BJ (cell line): Measurements from ENCODE around the gene FCRL2. TPM values are rescaled to one million over a fixed set of nuclear protein-coding genes. Genes with fewer than 3 reads are reported as not detected.

Experiments used
- CTCF ChIA-PET: fragments of 350-600 bp; formaldehyde crosslinking; extraction: SDS; loops from one replicate; lab custom pipeline; 2021; ENCODE audit warnings: antibody characterized with exemption, inconsistent platforms; lab: Yijun Ruan, JAX
- POLR2A ChIA-PET: fragments of 300-600 bp; sonication (Branson Sonifier 250); formaldehyde crosslinking; extraction: SDS; loops from one replicate; lab custom pipeline; 2021; ENCODE audit warnings: antibody characterized with exemption; lab: Charles Lee
- DNase-seq: peaks from one replicate; pipeline ENCODE4 v3.0.0-alpha.2; 2011; ENCODE audit warnings: low read depth
- H3K27me3 ChIP-seq: 2 replicates; pipeline ENCODE4 v1.6.0; 2011; ENCODE audit warnings: low read length; ENCODE audit not compliant: control insufficient read depth, insufficient read depth
- H3K36me3 ChIP-seq: 2 replicates; pipeline ENCODE4 v1.5.1; 2011; ENCODE audit warnings: low read length; ENCODE audit not compliant: control insufficient read depth, insufficient read depth
- H3K4me3 ChIP-seq: 2 replicates; pipeline ENCODE4 v1.5.1; 2011; ENCODE audit warnings: low read depth, mild to moderate bottlenecking, control low read depth, low read length
- polyA minus RNA-seq: library from RNA; depleted of rRNA, polyadenylated mRNA; stranded (reverse); fragments of >200 nt; gene quantifications from 2 replicates; pipeline ENCODE4 v1.2.3, GENCODE V29; 2011; rRNA and poly(A)+ RNA removed
- polyA plus RNA-seq: library from polyadenylated mRNA; depleted of rRNA; stranded (reverse); fragments of >200 nt; gene quantifications from 2 replicates; pipeline ENCODE4 v1.2.3, GENCODE V29; 2011; rRNA removed
- TF ChIP-seq, protein P1 (sequence below): IDR thresholded peaks from 2 replicates; pipeline ENCODE4 v1.5.1; 2011; ENCODE audit warnings: low read depth, mild to moderate bottlenecking, control low read depth, inconsistent platforms, low read length, moderate library complexity; ENCODE audit not compliant: insufficient read depth

The FCRL2 gene, protein sequence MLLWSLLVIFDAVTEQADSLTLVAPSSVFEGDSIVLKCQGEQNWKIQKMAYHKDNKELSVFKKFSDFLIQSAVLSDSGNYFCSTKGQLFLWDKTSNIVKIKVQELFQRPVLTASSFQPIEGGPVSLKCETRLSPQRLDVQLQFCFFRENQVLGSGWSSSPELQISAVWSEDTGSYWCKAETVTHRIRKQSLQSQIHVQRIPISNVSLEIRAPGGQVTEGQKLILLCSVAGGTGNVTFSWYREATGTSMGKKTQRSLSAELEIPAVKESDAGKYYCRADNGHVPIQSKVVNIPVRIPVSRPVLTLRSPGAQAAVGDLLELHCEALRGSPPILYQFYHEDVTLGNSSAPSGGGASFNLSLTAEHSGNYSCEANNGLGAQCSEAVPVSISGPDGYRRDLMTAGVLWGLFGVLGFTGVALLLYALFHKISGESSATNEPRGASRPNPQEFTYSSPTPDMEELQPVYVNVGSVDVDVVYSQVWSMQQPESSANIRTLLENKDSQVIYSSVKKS
- polyA plus RNA-seq = not detected in 2 replicates
- polyA minus RNA-seq = not detected in 2 replicates

DNA sequence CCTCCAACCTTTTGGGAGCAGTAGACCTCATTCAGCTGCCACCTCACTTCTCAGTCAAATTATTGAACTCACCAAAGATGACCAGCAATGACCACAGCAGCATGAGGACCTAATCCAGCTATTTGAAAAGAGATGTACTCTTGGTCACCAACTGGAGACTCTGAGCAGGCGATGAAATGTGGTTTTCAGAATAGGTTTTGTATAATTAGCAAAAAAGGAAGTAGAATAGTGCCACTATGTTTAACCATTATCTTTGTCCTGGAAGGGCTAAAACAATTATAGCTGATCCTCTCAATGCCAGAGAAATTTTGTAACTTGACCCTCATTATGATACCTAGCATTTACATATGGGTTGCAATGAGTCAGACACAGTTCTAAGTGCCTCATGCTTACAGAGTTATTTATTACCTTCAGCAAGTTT is at the start of gene FCRL2:
TSS of gene FCRL2 (minus strand) at position 162 of the 421 bp plus-strand sequence. CDS start at position 103, 59 bp downstream.
- no peaks in the 10 kb centered on the region for H3K27me3 ChIP-seq
- CTCF ChIA-PET = no interaction called here
- POLR2A ChIA-PET = no interaction called here
- H3K36me3 ChIP-seq = no peaks in the 10 kb centered on the region
- TF ChIP-seq, protein P1, sequence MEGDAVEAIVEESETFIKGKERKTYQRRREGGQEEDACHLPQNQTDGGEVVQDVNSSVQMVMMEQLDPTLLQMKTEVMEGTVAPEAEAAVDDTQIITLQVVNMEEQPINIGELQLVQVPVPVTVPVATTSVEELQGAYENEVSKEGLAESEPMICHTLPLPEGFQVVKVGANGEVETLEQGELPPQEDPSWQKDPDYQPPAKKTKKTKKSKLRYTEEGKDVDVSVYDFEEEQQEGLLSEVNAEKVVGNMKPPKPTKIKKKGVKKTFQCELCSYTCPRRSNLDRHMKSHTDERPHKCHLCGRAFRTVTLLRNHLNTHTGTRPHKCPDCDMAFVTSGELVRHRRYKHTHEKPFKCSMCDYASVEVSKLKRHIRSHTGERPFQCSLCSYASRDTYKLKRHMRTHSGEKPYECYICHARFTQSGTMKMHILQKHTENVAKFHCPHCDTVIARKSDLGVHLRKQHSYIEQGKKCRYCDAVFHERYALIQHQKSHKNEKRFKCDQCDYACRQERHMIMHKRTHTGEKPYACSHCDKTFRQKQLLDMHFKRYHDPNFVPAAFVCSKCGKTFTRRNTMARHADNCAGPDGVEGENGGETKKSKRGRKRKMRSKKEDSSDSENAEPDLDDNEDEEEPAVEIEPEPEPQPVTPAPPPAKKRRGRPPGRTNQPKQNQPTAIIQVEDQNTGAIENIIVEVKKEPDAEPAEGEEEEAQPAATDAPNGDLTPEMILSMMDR = no peak
- H3K4me3 ChIP-seq = no peak within 1 kb of the TSS
- DNase-seq = no peak

DNA sequence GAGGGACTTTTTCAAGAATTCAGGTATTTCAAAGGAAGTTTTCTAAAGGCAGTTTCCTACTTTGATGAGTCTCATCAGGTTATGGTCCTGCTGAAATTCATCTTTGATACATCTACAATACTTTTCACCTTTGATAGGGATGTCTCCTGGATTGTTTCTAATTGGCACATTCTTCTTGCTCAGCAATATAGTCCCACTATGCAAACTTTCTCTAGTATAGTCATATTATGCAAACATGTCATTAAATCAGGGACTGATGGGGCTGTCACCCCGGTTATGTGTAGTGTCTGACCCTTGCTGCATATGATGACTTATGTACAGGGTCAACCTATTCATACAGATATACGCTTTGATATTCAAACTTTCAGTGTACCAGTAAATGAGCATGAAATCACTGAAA is 43.4 kb upstream of the FCRL2 start:
- ChIA-PET CTCF (no interaction called here), POLR2A (no interaction called here)
- TF ChIP-seq, protein P1 = no peak
- DNase-seq = no peak
- Histone ChIP-seq H3K4me3 (no peak overlapping the region), H3K36me3 (no peaks in the 10 kb centered on the region), H3K27me3 (no peaks in the 10 kb centered on the region)

DNA sequence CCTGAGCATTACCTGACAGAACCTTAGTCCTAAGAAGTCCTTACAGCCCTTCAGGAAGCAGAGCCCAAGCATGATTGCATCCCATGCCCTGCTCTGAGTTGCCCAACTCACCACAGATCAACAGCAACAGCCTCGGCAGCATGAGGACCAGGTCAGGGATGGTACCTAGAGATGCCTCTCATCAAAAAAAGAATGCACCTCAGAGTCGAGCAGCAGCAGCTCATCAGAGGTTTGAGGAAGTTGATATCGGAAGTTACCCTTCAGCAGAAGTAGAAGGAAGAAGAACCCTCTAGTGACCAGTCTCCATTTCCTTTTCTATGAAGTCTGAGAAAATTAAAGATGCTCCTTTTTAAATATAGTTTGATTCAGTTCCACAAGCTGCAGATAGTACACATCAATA is 43.0 kb upstream of the FCRL2 start, which contains the start of gene FCRL1:
TSS of gene FCRL1 (minus strand) at position 225 of the 400 bp plus-strand sequence. CDS start at position 142, 83 bp downstream.
- CTCF ChIA-PET = no interaction called here
- H3K4me3 ChIP-seq = no peak within 1 kb of the TSS
- DNase-seq = no peak
- TF ChIP-seq, protein P1 = no peak
- H3K27me3 ChIP-seq = no peaks in the 10 kb centered on the region
- POLR2A ChIA-PET = no interaction called here
- no peaks in the 10 kb centered on the region for H3K36me3 ChIP-seq

DNA sequence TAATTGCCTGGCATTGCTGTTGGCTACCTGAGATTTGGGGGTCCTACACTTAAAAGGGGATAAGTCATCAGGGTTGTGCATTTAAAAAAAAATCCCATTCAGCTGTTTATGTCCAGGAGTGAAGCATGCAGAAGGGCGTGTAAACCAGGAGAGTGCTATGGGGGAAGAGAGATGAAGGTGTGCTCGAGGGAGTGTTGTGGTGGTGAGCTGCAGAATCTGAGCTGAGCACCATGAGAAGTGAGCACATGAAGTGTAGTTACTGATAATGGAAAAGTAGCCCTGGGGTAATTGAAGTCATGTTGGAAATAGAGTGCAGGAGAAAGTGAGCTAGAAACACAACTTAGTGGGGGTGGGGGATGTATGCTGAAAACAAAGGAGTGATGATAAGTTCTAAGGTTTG is 42.3 kb upstream of the FCRL2 start:
- H3K27me3 ChIP-seq = no peaks in the 10 kb centered on the region
- H3K36me3 ChIP-seq = no peaks in the 10 kb centered on the region
- TF ChIP-seq, protein P1 = no peak
- no peak overlapping the region for H3K4me3 ChIP-seq
- ChIA-PET CTCF (no interaction called here), POLR2A (no interaction called here)
- no peak for DNase-seq

DNA sequence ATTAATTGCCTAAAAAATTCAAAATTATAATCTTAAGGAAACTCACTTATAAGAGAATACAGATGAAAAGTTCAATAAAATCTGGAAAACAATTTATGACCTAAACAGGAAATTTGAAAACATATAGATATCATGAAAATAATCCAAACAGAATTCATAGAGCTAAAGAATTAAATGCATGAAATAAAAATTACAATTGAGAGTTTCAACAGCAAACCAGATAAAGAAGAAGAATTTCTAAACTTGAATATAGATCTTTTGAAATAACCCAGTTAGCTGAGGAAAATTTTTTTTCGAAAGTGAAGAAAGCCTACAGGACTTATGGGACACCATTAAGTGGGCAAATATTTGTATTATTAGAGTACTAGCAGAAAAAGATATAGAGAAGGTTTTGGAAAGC is 36.3 kb upstream of the FCRL2 start:
- ChIA-PET CTCF (interaction anchor here (0.6 kb wide), 1 partner anchor 163 kb away, joined by 3 read pairs; no protein-coding TSS in a partner anchor), POLR2A (no interaction called here)
- H3K4me3 ChIP-seq = no peak overlapping the region
- no peak for DNase-seq
- H3K27me3 ChIP-seq = no peaks in the 10 kb centered on the region
- TF ChIP-seq, protein P1 = no peak
- H3K36me3 ChIP-seq = no peaks in the 10 kb centered on the region
